HG03196 (cell line): Measurements from ENCODE around the gene ZNF561.
"Not testable (repeated sequence)": the region's sequence is repeated elsewhere in the genome, so short reads cannot be mapped to it uniquely, and the experiment has no call there.

ENCODE experiments used
- ATAC-seq: cut with Tn5 transposase; IDR thresholded peaks from one replicate; pipeline ENCODE4 v1.9.1; 2021; ENCODE audit not compliant: unreplicated experiment

ZNF561 gene

GRCh38 chr19:9582081-9582725 lies 38.8 kb downstream of the ZNF561 start:
- not testable (repeated sequence) for ATAC-seq

- no peak for ATAC-seq
Measured at GRCh38 chr19:9580728-9581127, 40.3 kb downstream of the ZNF561 start.

GRCh38 chr19:9570255-9570654 lies 50.8 kb downstream of the ZNF561 start:
- no peak for ATAC-seq

GRCh38 chr19:9566729-9567128 lies 54.3 kb downstream of the ZNF561 start:
- no peak for ATAC-seq

- ATAC-seq, result no peak
Measured at GRCh38 chr19:9565900-9566705, 54.9 kb downstream of the ZNF561 start.
